PC-9 (cell line): ENCODE measurements around the gene FOSB.

Experiments
- EZH2 ChIP-seq: fragments of 200-600 bp; sonication (generic); IDR thresholded peaks from 2 replicates; pipeline ENCODE4 v1.8.0; 2017; ENCODE audit warnings: antibody characterized with exemption, low read depth
- TF ChIP-seq, protein P1 (sequence below): fragments of 200-600 bp; sonication (generic); conservative IDR thresholded peaks from 2 replicates; pipeline ENCODE4 v1.6.1; 2017; ENCODE audit warnings: mixed run types, antibody characterized with exemption, mild to moderate bottlenecking, moderate library complexity

DNA sequence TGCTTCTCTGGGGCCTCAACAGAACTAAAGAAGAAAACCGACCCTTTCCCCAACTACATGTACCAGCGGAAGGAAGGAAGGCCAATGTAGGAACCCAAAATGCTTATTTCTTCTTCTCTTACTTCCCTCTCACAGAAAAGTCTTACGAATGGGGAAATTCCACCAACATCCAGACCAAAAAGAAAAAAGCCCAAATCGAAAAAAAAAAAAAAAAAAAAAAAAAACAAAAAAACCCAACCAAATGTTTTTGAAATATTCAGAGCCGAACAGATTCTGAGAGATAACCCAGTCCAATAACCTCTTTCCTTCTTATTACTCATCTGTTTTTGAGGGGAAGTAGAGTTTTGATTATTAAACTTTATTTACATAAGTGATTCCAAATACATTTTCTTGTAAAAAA is 34.3 kb downstream of the FOSB start:
- TF ChIP-seq, protein P1, sequence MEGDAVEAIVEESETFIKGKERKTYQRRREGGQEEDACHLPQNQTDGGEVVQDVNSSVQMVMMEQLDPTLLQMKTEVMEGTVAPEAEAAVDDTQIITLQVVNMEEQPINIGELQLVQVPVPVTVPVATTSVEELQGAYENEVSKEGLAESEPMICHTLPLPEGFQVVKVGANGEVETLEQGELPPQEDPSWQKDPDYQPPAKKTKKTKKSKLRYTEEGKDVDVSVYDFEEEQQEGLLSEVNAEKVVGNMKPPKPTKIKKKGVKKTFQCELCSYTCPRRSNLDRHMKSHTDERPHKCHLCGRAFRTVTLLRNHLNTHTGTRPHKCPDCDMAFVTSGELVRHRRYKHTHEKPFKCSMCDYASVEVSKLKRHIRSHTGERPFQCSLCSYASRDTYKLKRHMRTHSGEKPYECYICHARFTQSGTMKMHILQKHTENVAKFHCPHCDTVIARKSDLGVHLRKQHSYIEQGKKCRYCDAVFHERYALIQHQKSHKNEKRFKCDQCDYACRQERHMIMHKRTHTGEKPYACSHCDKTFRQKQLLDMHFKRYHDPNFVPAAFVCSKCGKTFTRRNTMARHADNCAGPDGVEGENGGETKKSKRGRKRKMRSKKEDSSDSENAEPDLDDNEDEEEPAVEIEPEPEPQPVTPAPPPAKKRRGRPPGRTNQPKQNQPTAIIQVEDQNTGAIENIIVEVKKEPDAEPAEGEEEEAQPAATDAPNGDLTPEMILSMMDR = no peak
- TF ChIP-seq EZH2 = no peak
